ENCODE results near the gene GCK. TPM values are rescaled to one million over a fixed set of nuclear protein-coding genes. Genes with fewer than 3 reads are reported as not detected.

Gene GCK
- total RNA-seq, 1 donor from 2014 or later = 0.18 TPM

DNA sequence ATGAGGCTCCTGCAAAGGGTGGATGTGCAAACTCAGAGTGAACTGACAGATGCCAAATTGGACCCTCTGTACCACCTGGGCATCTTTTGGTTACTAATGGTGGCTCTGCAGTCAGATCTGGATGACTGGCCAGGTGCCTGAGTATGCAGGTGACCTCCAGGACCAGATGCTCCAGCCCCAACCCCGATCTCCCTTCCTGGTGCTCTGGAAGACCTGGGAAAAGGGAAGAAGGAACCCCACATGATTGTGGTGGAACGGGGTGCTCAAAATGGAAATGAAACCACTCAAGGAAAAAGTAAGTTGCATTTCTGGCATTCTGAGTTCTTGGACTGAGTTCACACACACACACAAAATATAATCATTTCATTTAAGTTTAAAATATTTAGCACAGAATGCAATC lies 94.9 kb downstream of the GCK start:
- intact Hi-C loops (cut with micrococcal nuclease) = no loop called here

Other genes with a start within 250 kb of the GCK start
- gene SPDYE1, start 191.5 kb downstream of the GCK start, total RNA-seq = not detected in 2 replicates
- gene DBNL, start 144.7 kb downstream of the GCK start, total RNA-seq = 166 and 173 TPM in 2 replicates
- 0.89 TPM in 2 replicates for gene PGAM2, start 123.9 kb downstream of the GCK start, total RNA-seq
- gene POLM, start 106.9 kb downstream of the GCK start, total RNA-seq = 31.1 and 38.0 TPM in 2 replicates
- 19.0 and 21.4 TPM in 2 replicates for gene AEBP1, start 85.1 kb downstream of the GCK start, total RNA-seq
- gene POLD2, start 65.9 kb downstream of the GCK start, total RNA-seq = 141 and 142 TPM in 2 replicates
- gene MYL7, start 48.1 kb downstream of the GCK start, total RNA-seq = not detected in 2 replicates
- 70.7 and 70.9 TPM in 2 replicates for gene YKT6, start 11.5 kb upstream of the GCK start, total RNA-seq
- gene CAMK2B, start 136.2 kb upstream of the GCK start, total RNA-seq = 0.27 and 0.30 TPM in 2 replicates